DND-41 (cell line): ENCODE data around the gene ITPRIPL1.

Experiments
- CTCF ChIP-seq: IDR thresholded peaks from 2 replicates; pipeline ENCODE4 v1.5.1; 2012; ENCODE audit warnings: borderline replicate concordance, low read length, moderate library complexity, mild to moderate bottlenecking; ENCODE audit not compliant: poor library complexity, severe bottlenecking; ENCODE audit errors: extremely low read depth
- EZH2 ChIP-seq: IDR thresholded peaks from 3 replicates; pipeline ENCODE4 v1.6.1; 2012; ENCODE audit warnings: borderline replicate concordance, low read depth, mild to moderate bottlenecking, moderate library complexity, low read length, inconsistent platforms; ENCODE audit not compliant: severe bottlenecking

GRCh38 chr2:96353606-96354101 is 28.5 kb downstream of the ITPRIPL1 start:
- TF ChIP-seq EZH2: no peak
- TF ChIP-seq CTCF: no peak
